Measurements from ENCODE around the gene MACROD2. TPM values are rescaled to one million over a fixed set of nuclear protein-coding genes. Genes with fewer than 3 reads are reported as not detected.
"Not testable (repeated sequence)": the region's sequence is repeated elsewhere in the genome, so short reads cannot be mapped to it uniquely, and the experiment has no call there.

MACROD2 gene
- total RNA-seq, 1 experiment from 2014 or later = 0.24 TPM

DNA sequence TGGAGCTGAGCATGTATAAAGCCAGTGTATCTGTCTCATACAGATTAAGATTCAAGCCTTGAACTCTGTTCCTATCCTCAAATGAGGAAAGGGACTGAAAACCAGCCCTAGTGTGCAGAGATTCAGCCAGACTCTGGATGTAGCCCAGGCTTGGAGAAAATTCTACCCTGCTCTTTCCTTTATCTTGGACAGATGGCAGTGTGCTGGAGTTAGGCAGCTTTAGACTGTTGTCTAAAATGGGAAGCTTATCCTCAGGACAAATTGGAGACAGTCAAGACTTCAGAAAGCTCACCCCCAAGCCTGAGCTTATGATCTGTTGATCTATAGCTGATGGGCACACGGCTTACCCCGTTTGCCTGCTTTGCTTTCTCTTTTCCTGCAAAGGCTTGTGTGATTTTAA, 1520.4 kb downstream of the MACROD2 start:
- no peak for DNase-seq (ENCODE audit: low read depth)

DNA sequence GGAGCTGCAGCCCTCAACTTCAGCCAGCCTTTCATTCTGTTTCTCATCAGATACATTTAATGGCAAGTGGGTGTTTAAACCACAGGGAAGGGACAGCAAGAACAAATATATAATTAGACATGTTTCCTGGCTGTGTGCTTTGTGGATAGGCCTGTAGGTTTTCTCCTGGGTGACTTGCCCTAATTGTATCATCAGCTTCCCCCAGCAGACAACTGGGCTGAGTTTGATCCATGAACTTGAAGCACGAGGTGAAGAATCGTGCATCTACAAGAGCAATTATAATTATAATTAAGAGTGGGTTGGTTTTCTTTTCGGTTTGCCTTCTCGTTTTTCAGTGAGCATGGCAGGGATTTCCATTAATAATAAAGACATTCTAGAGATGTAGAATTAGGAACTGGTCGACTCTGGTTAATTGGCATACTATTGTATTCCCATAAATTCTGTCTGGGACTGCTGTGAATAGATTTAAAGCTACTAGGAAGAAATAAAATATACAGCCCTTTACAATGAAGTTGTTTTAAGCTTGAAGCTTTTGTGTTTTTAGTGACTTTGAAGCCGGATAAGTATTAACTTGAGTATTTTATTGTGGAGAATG, 1525.7 kb downstream of the MACROD2 start:
- DNase-seq (ENCODE audit: low read depth) = no peak

GRCh38 chr20:15523400-15523799, 1528.1 kb downstream of the MACROD2 start:
- no peak for DNase-seq (ENCODE audit: low read depth)

DNA sequence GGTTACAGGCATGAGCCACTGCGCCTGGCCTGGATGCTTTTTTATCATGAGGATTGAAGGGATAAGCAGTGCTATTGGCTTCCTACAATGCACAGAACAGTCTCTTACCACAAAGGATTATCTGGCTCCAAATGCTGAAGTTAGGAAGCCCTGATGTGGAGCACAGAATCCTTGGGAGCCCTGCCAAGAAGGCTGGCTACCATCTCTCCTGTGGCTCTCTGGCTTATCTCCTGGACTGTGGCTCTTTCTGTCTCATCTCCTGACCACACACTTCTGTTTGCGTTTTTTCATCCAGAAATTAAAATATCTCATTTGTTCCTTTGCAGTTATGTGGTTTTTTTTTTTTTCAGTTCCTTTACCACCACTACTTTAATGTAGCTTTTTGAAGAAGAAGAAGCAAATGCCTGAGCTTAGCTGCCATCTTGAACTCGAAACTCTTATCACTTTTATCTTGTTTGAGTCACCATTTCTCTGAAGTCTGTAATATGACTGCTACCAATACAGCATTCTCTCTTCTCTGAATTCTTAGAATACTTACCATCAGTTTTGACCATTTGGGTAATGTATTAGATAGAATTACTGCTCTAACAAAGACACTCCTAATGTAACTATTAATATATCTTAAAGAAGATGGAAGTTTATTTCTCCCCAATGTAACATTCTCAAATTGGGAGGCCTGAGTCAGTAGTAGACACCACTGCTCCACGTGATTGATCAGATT, 1533.2 kb downstream of the MACROD2 start:
- DNase-seq (ENCODE audit: low read depth) = peak; percentile 31

- no peak for DNase-seq (ENCODE audit: low read depth)
Observed at GRCh38 chr20:15535863-15536262, 1540.5 kb downstream of the MACROD2 start.

DNA sequence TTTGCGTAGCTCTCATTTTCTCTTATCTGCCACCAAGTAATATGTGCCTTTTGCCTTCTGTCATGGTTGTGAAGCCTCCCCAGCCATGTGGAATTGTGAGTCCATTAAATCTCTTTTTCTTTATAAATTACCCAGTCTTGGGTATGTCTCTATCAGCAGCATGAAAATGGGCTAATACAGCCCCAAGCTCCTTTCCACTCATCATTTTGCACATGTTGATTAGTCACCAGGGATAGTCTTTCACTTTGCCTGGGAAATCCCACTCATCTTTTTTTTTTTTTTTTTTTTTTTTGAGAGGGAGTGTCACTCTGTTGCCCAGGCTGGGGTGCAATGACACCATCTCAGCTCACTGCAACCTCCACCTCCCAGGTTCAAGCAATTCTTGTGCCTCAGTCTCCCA, 1541.9 kb downstream of the MACROD2 start:
- DNase-seq (ENCODE audit: low read depth) = not testable (repeated sequence)

DNA sequence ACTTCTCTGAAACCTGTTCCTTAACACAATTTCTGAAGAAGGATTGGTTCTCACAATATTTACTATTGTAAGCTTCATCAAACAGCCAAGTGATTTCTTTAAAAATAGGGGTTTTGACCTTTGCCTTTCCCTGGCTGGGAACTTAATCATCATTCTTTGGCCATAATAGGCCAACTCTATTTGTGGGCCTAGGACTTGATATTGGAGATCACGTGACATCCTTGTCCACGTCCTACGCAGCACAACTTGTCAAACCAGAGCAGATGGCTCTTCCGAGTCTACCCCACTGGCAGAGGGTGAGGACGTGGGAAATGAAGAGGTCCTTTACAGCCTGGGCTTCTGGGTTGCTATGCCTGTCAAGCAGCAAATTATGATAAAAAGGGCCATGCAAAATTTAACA, 1547.3 kb downstream of the MACROD2 start:
- no peak for DNase-seq (ENCODE audit: low read depth)

DNA sequence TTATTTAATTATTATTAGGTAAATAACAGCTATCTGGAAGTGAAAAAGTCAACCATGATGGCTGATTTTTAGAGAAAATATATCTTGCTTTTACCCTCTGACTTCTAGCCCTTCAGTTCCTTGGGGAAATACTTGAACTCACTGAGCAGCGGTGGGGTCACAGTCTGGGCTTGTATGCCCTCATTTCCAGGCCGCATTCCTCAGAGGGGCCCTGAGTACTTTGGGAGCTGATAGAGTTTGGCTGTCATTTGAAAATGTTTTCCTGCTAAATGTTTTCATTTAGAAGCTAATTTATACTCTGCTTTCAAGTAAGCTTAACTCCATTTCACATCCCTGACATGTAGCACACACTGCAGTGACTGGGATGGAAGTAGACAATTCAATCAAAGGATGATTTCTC, 1549.4 kb downstream of the MACROD2 start:
- no peak for DNase-seq (ENCODE audit: low read depth)

- no peak for DNase-seq (ENCODE audit: low read depth)
Observed at GRCh38 chr20:15546525-15547023, 1551.3 kb downstream of the MACROD2 start.

- DNase-seq (ENCODE audit: low read depth) = no peak
Observed at GRCh38 chr20:15547119-15547518, 1551.8 kb downstream of the MACROD2 start.

GRCh38 chr20:15550116-15550870, 1555.0 kb downstream of the MACROD2 start:
- DNase-seq (ENCODE audit: low read depth) = no peak

GRCh38 chr20:15555913-15556312, 1560.6 kb downstream of the MACROD2 start:
- no peak for DNase-seq (ENCODE audit: low read depth)

GRCh38 chr20:15556869-15557268, 1561.6 kb downstream of the MACROD2 start:
- no peak for DNase-seq (ENCODE audit: low read depth)

- DNase-seq (ENCODE audit: low read depth) = peak; percentile 12
Observed at GRCh38 chr20:15561070-15561569, 1565.8 kb downstream of the MACROD2 start.

DNA sequence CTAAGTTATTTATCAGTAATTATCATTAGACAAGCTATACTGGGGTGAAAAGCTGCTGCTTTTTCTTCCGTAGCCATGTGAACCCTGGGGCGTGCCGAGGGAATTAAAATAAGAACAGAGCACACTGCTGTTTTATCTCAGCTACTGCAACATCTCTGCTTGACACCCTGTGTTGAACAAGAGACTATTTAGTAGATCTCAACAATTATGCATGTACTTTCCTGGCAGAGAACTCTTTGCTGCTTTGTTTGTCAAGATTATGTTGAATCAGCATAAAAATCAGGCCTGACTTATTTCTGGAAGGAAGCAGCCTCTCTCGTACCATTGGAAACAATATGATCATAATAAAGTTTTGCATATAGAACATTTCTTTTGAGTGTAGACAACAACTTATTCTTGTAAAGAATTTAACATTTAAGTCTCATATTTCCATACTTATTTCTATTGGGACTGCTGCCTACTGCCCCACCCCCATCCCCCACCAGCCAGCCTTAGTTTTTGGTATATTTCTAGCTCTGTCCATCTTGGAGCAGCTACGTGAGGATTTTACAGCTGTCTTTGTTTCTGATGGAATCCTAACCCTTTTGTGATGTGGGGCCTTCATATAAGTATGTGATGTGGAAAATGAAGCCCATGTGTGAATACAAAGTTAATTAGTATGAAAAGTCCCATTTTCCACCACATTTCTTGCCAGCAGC, 1566.5 kb downstream of the MACROD2 start:
- DNase-seq (ENCODE audit: low read depth) = peak; percentile 16

DNA sequence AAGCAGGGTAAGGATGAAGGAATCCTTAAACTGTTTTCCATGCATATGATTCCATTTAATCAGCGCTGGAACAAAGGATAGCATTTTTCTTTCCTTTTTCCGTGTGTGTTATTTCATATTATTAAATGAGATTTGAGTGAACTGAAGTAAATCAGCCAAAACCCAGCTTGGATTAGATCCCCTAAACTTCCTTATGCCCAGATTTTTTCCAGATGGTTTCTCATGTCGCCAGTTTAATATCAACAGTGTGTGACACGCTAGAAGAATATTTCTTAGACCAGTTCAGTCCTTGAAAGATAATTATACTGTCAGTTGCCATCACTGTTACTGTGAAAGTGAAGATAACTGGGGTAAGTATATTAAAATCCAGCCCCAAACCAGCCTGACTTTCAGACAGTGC, 1568.5 kb downstream of the MACROD2 start:
- DNase-seq (ENCODE audit: low read depth) = no peak

DNA sequence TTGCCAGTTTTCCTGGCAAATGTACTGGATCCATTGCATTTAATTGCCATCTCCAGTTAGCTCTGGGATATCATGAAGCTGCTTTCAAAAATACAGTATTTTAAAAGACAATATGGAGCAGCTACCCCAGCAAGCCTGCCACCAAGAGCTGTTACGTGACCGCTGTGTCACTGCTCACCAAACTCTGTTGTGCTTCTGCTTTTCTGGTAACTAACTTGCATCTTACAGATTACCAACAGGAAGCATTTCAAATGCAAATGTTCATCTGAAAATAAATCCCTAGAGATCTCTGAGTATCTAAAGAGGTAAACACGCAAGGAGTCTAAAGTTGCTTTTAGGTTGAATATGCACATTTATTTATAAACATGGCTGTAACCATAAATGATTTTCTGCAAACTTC, 1569.7 kb downstream of the MACROD2 start:
- DNase-seq (ENCODE audit: low read depth) = no peak

GRCh38 chr20:15565786-15566185, 1570.5 kb downstream of the MACROD2 start:
- no peak for DNase-seq (ENCODE audit: low read depth)

GRCh38 chr20:15567219-15567618, 1571.9 kb downstream of the MACROD2 start:
- DNase-seq (ENCODE audit: low read depth) = no peak

- no peak for DNase-seq (ENCODE audit: low read depth)
Observed at GRCh38 chr20:15570156-15570555, 1574.8 kb downstream of the MACROD2 start.

DNA sequence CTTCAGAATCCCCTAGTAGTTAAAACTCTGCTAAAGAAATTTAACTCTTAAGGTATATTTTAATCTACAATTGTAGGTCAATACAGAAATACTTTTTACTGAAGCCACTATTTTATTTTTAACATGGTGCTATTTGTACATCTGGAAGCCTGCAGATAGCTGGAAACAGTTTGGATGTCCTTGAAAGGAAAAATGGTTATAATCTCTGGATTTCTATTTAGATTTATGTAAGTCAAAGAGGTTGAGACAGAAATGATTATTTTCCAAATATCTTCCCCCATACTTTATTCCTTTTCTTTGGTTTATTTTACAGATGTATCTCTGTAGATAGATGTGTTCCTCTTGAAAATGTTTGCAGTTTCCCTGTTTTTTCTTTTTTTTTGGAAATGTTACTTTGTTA, 1575.7 kb downstream of the MACROD2 start:
- no peak for DNase-seq (ENCODE audit: low read depth)

DNA sequence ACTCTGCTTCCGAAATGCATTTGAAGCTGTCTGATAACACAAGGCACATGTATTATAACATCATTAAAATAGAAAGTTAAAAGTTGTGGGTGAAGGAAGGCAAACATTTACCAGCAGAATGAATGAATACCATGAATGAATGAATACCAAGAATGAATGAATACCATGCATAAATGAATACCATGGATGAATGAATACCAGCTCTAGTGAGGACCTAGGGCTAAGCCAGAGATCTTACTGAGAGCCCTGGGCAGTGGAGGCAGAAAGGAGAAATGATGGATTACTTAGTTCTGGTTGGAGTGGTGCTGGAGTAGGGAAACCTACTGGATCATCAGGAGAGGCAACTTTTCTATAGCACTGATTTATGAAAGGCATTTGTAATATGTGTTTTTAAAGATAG, 1579.9 kb downstream of the MACROD2 start:
- no peak for DNase-seq (ENCODE audit: low read depth)

All from RPMI7951 (cell line).